Measurements from ENCODE around the gene FTO. TPM values are rescaled to one million over a fixed set of nuclear protein-coding genes. Genes with fewer than 3 reads are reported as not detected.

Gene FTO
- total RNA-seq, 1 donor from 2014 or later: 107 TPM

DNA sequence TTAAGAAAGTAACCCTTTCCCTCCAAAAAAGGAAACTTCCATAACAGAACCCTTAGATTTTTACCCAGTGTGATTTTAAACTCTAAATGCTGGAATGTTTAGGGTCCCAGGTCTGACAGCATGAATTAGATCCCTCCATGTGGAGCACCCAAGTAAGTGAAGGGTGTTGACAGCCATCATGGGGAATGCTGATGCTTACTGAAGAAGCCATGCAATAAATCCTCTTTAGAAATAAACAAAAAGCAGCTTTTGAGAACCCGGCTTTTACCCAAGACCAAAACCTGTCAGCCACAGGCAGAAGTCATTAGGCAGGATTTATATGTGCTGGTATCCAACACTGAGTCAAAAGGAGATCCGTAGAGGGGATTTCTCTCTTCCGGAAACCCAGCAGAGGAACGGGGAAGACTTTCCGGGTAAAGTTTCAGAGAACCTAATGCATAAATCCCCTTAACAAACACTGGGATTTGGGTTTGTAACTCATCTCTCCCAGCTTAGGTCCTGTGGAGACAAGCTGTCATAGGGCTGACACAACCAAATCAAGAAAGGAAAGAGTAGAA, 295.1 kb downstream of the FTO start:
- ATAC-seq: no peak
- DNase-seq (ENCODE audit: low spot score): no peak
- intact Hi-C loops (cut with DNase I): no loop called here

- ATAC-seq (no peak), DNase-seq (ENCODE audit: low spot score) (no peak)
- intact Hi-C loops (cut with DNase I): no loop called here
Measured at GRCh38 chr16:53999841-54000240, 295.9 kb downstream of the FTO start.

DNA sequence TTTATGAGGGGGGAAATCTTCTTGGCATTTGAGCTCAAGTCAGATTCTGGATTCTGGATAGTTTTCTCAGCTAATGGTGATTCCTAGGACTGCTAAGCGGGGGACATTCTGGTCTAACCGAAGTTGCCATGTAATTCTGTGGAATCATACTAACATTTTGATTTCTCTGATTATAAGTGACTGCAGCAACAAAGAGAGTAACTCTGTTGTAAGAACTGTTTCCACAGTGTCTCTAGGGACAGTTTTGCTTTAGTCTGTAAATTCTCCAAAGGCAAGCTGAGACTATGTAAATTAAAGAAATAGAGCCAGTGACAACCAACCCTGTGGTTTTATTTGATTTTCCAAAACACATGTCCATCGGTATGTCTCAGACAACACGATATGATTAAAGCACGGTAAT, 296.4 kb downstream of the FTO start:
- ATAC-seq (no peak), DNase-seq (ENCODE audit: low spot score) (no peak)
- intact Hi-C loops (cut with DNase I): no loop called here

DNA sequence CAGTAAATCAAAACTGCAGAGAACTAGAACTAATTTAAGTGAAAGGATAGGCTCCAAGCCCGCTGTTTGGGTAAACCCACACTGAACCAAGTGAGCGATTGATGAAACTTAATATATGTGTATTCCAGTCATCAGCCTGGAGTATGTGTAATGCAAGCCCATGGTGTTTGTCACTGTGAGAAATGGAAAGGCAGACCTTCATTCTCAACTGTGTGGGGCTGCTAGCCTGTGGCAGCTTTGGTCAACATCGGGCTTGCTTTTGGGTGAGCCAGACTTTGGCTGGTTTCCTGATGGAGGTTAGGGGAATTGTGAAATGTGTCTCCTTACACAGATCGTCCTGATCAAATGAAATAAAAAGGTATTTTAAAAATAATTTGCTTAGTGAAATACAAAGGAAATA, 302.7 kb downstream of the FTO start:
- intact Hi-C loops (cut with DNase I): no loop called here
- ATAC-seq (no peak), DNase-seq (ENCODE audit: low spot score) (no peak)

- intact Hi-C loops (cut with DNase I): no loop called here
- ATAC-seq (no peak), DNase-seq (ENCODE audit: low spot score) (no peak)
Measured at GRCh38 chr16:54007504-54007903, 303.5 kb downstream of the FTO start.

DNA sequence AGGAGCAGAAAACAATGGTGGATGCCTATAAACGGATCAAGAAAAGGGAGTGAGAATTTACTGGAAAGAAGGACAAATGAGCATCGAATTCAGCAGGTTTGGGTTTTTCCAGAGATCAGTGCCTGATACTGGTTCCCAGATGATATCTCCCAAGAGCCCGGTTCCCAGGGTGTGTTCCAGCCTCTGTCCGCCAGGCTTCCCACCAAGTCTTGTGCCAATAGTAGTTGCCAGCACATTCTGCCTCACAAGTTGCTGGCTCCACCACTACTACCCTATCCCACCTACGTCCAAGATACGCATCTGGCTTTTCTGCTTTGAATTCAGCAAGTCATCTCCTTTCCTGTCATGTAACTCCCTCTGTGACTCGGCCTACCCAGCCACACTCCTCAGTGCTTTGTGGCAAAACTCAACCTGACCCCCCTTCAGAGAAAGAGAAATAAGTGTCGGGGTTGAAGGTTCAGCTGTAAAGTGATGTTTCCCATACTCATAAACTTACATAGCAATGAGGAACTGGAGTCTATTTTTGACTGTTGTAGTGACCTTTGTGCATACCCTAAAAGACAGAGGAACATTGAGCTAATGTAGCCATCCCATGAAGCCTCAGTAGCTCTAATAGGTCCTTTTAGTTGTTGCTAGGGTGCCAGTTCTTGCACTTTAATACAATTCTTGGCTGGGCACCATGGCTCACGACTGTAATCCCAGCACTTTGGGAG, 305.7 kb downstream of the FTO start:
- ATAC-seq (no peak), DNase-seq (ENCODE audit: low spot score) (no peak)
- intact Hi-C loops (cut with DNase I): no loop called here

DNA sequence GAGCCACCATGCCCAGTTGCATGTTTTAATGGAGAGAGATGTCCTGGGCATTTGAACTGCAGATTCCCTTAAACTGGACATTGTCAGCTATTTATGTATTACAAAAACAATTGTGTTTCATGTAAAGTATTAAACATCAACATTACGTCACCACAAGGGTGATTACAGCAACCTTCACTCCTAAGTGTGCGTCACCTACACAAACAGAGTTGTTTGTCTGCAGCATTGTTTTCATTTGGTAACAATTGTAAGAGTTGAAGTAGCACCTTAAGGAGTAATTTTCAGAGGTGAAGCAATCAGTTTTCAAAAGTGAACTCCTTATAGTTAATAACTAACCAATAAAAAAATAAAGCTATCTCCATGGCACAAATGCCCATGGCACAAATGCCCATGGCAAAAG, 311.2 kb downstream of the FTO start:
- intact Hi-C loops (cut with DNase I): no loop called here
- ATAC-seq: no peak
- DNase-seq (ENCODE audit: low spot score): no peak

GRCh38 chr16:54022362-54022761, 318.4 kb downstream of the FTO start:
- DNase-seq (ENCODE audit: low spot score) (no peak), ATAC-seq (no peak)
- intact Hi-C loops (cut with DNase I): no loop called here

DNA sequence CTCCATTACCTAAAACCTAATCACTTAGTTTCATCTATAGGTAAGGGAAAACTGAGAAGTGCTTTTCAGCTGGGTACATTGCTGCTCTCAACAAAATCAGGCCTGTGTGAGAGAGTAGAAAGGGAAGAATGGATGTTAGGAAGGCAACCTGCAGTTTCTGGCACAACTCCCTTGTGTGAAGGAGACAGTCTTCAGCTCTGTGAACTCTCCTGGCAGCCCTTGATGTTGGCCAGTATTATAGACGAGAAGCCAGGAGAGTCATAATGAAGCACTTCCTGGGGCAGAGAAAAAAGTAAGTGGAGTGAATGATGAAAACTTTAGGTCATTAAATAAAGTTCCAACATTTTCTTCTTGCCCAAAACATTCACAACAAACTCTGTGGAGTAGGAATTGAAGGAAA, 322.5 kb downstream of the FTO start:
- intact Hi-C loops (cut with DNase I): no loop called here

DNA sequence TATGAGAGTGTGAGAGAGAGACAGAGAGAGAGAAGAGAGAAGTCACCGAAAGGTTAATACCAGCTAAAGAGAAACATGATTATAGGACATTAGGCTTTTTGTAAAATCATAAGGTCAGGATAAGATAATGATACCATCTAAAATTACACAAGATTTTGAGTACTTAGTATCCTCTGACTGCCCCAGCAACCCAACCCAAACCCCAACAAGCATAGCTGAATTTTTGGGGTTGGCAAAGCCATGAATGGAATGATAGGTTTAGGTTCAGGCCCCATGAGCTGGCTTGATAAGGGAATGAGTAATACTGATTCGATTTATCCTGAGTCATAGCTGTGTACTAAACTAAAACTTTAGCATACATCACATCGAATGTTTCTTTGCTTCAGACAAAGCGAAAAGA, 323.1 kb downstream of the FTO start:
- no peak for ATAC-seq
- intact Hi-C loops (cut with DNase I): no loop called here

More for the DNA sequence above, 322.5 kb downstream of the FTO start:
- DNase-seq (ENCODE audit: low spot score) (no peak), ATAC-seq (no peak)

GRCh38 chr16:54027558-54027957, 323.6 kb downstream of the FTO start:
- no peak for ATAC-seq
- DNase-seq (ENCODE audit: low spot score): no peak
- intact Hi-C loops (cut with DNase I): no loop called here

More for the DNA sequence above, 323.1 kb downstream of the FTO start:
- no peak for DNase-seq (ENCODE audit: low spot score)

DNA sequence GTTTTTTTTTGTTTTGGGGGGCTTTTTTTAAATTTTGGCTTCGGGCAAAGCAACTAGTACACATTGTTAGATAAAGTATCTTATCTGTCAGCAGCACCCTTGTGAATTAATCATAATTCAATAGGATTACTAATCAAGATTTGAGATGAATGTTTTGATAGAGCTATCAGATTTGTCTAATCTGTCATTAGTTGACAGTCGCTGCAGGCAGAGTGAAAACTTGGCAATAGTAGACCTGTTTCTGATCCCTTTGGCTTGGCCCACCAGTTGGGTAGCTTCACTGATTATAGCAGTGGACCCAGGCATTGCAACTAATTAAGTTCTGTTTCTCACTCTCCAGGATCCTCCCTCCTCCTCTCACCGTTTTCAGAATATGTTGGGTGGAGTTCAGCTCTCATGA, 324.0 kb downstream of the FTO start:
- DNase-seq (ENCODE audit: low spot score) (no peak), ATAC-seq (no peak)
- intact Hi-C loops (cut with DNase I): no loop called here

DNA sequence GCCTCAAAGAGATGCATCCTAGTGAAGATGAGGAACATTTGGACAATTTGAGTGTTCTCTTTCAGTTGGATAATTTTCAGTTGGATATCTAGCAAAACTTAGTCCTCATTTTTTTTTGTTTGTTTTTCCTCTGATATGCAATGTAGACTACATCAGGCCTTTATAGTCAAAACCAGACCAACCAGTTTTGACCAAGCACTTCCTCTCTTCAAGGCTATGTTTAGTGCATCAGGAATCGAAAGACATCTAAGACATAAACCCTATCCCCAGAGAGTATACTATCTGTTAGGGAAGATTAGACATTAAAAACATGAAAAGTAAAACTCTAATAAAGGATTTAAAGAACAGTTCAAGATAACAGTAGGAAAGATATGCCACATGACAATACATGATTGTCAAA, 326.5 kb downstream of the FTO start:
- DNase-seq (ENCODE audit: low spot score) (no peak), ATAC-seq (no peak)
- intact Hi-C loops (cut with DNase I): no loop called here

- intact Hi-C loops (cut with DNase I): no loop called here
- DNase-seq (ENCODE audit: low spot score) (no peak), ATAC-seq (no peak)
Measured at GRCh38 chr16:54031107-54031760, 327.3 kb downstream of the FTO start.

DNA sequence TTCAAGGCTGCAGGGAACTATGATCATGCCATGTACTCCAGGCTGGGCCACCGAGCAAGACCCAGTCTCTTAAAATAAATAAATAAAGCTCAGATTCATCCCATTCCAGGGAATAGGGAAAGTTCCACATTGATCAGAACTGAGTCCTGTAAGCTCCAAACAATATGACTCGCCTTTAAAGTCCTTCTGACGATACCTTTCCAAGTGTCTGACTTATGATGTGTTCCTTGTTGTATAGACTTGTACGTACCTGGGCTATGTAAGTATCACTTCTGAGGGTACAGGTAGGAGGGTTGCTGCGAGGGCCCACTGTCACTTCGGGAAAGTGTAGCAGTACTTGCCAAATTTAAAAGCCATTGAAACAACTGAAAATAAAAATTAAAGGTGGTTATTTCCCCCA, 329.8 kb downstream of the FTO start:
- ATAC-seq (no peak), DNase-seq (ENCODE audit: low spot score) (no peak)
- intact Hi-C loops (cut with DNase I): no loop called here

- DNase-seq (ENCODE audit: low spot score) (no peak), ATAC-seq (no peak)
- intact Hi-C loops (cut with DNase I): no loop called here
Measured at GRCh38 chr16:54034684-54035083, 330.7 kb downstream of the FTO start.

GRCh38 chr16:54040480-54040879, 336.5 kb downstream of the FTO start:
- DNase-seq (ENCODE audit: low spot score): no peak
- ATAC-seq: no peak
- intact Hi-C loops (cut with DNase I): no loop called here

DNA sequence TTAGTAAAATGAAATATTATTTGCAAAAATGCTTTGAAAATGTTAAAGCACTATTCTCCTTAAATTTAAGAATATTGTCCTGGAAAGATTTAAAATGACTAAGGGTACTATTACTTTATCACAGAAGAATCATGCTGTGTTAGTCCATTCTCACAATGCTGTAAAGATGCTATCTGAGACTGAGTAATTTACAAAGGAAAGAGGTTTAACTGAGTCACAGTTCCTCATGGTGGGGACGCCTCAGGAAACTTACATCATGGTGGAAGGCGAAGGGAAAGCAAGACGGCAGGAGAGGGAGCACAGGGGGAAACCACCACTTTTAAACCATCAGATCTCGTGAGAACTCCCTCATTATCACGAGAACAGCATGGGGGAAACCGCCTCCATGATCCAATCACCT, 337.0 kb downstream of the FTO start:
- DNase-seq (ENCODE audit: low spot score) (no peak), ATAC-seq (no peak)
- intact Hi-C loops (cut with DNase I): no loop called here

- ATAC-seq (no peak), DNase-seq (ENCODE audit: low spot score) (no peak)
- intact Hi-C loops (cut with DNase I): no loop called here
Measured at GRCh38 chr16:54048586-54049495, 344.9 kb downstream of the FTO start.

Data from sciatic nerve (tissue), 2 donors.